IMR-90 (cell line): ENCODE measurements around the gene DHX40. TPM values are rescaled to one million over a fixed set of nuclear protein-coding genes. Genes with fewer than 3 reads are reported as not detected.

Source experiments
- ATAC-seq: fragments of 200-7000 bp; cut with Tn5 transposase; 2 replicates; pipeline ENCODE4 v1.9.1; 2020; ENCODE audit warnings: low read depth, mild to moderate bottlenecking, moderate library complexity
- BruUV-seq: library from RNA; stranded (reverse); fragments of 400-500 nt; replicated peaks from 2 replicates; lab custom pipeline; 2021; lab: Mats Ljungman, UMichigan
- CTCF ChIA-PET: fragments of 300-600 bp; formaldehyde crosslinking; extraction: SDS; loops from one replicate; lab custom pipeline; 2021; ENCODE audit warnings: antibody characterized with exemption; lab: Yijun Ruan, JAX
- POLR2A ChIA-PET: fragments of 300-600 bp; sonication (Branson Sonifier 250); formaldehyde crosslinking; loops from one replicate; lab custom pipeline; 2022; ENCODE audit warnings: antibody characterized with exemption; ENCODE audit not compliant: unreplicated experiment; lab: Charles Lee
- DNase-seq: peaks from one replicate; pipeline ENCODE4 v3.0.0; 2013
- H2AFZ ChIP-seq: replicated peaks from 2 replicates; pipeline ENCODE3; 2013; ENCODE audit warnings: low read length, mild to moderate bottlenecking; ENCODE audit not compliant: poor library complexity
- H2AK5ac ChIP-seq: 2 replicates; pipeline ENCODE4 v1.6.1; 2013; ENCODE audit warnings: low read depth, low read length, inconsistent platforms
- H2AK9ac ChIP-seq: replicated peaks from 2 replicates; pipeline ENCODE3; 2013; ENCODE audit warnings: mild to moderate bottlenecking, low read depth, low read length, moderate library complexity; ENCODE audit not compliant: poor library complexity
- H2BK120ac ChIP-seq: 2 replicates; pipeline ENCODE4 v1.6.1; 2013; ENCODE audit warnings: low read depth, low read length, inconsistent platforms
- H2BK15ac ChIP-seq: 3 replicates; pipeline ENCODE4 v1.6.1; 2013; ENCODE audit warnings: low read depth, low read length, inconsistent platforms
- H2BK20ac ChIP-seq: 2 replicates; pipeline ENCODE4 v1.6.1; 2013; ENCODE audit warnings: low read depth, mild to moderate bottlenecking, inconsistent platforms, low read length, moderate library complexity
- H2BK5ac ChIP-seq: 2 replicates; pipeline ENCODE4 v1.6.1; 2013; ENCODE audit warnings: mild to moderate bottlenecking, low read depth, low read length, inconsistent platforms; ENCODE audit not compliant: poor library complexity, severe bottlenecking
- H3K14ac ChIP-seq: replicated peaks from 2 replicates; pipeline ENCODE4 v1.6.1; 2013; ENCODE audit warnings: low read depth, low read length, inconsistent platforms
- H3K18ac ChIP-seq: 2 replicates; pipeline ENCODE4 v1.6.1; 2013; ENCODE audit warnings: low read depth, low read length, control low read depth
- H3K23ac ChIP-seq: 2 replicates; pipeline ENCODE4 v1.6.1; 2013; ENCODE audit warnings: low read depth, low read length, inconsistent platforms
- H3K27ac ChIP-seq: 2 replicates; pipeline ENCODE4 v1.5.1; 2013; ENCODE audit warnings: mild to moderate bottlenecking, control low read depth, low read length; ENCODE audit not compliant: insufficient read depth
- H3K27me3 ChIP-seq: 2 replicates; pipeline ENCODE4 v1.6.1; 2013; ENCODE audit warnings: low read length; ENCODE audit not compliant: control insufficient read depth, insufficient read depth
- H3K36me3 ChIP-seq: 2 replicates; pipeline ENCODE4 v1.6.1; 2013; ENCODE audit warnings: low read length, mixed read lengths; ENCODE audit not compliant: control insufficient read depth, insufficient read depth
- H3K4ac ChIP-seq: 2 replicates; pipeline ENCODE4 v1.6.1; 2013; ENCODE audit warnings: low read depth, low read length, inconsistent platforms
- H3K4me1 ChIP-seq: 2 replicates; pipeline ENCODE4 v1.6.1; 2013; ENCODE audit warnings: low read length, mixed read lengths; ENCODE audit not compliant: control insufficient read depth, insufficient read depth
- H3K4me2 ChIP-seq: 2 replicates; pipeline ENCODE4 v1.6.1; 2013; ENCODE audit warnings: low read depth, mild to moderate bottlenecking, control low read depth, low read length, moderate library complexity
- H3K4me3 ChIP-seq: 2 replicates; pipeline ENCODE4 v1.5.1; 2013; ENCODE audit warnings: low read depth, mild to moderate bottlenecking, control low read depth, low read length, moderate library complexity; ENCODE audit not compliant: insufficient read depth
- H3K56ac ChIP-seq: 2 replicates; pipeline ENCODE4 v1.6.1; 2013; ENCODE audit warnings: low read length, inconsistent platforms; ENCODE audit not compliant: insufficient read depth; ENCODE audit errors: extremely low read depth
- H3K79me1 ChIP-seq, 2 experiments: 2 replicates each; pipeline ENCODE4 v1.6.1; 2013; ENCODE audit warnings: low read length in 2 of 2, inconsistent platforms in 1 of 2, low read depth in 1 of 2
- H3K9ac ChIP-seq: 2 replicates; pipeline ENCODE4 v1.6.1; 2013; ENCODE audit warnings: low read depth, low read length, control low read depth
- H3K9me1 ChIP-seq: 2 replicates; pipeline ENCODE4 v1.6.1; 2013; ENCODE audit warnings: low read length, inconsistent platforms; ENCODE audit not compliant: insufficient read depth
- H3K9me3 ChIP-seq: 2 replicates; pipeline ENCODE4 v1.6.1; 2013; ENCODE audit warnings: low read length; ENCODE audit not compliant: control insufficient read depth, insufficient read depth
- H4K20me1 ChIP-seq: 2 replicates; pipeline ENCODE4 v1.6.1; 2013; ENCODE audit warnings: low read length, inconsistent platforms; ENCODE audit not compliant: insufficient read depth
- H4K5ac ChIP-seq: 2 replicates; pipeline ENCODE4 v1.6.1; 2013; ENCODE audit warnings: mild to moderate bottlenecking, low read depth, low read length, control low read depth
- H4K8ac ChIP-seq, 2 experiments: 2 replicates each; pipeline ENCODE4 v1.6.1; 2013; ENCODE audit warnings: low read depth in 2 of 2, low read length in 2 of 2, control low read depth in 1 of 2, inconsistent platforms in 1 of 2
- H4K91ac ChIP-seq: 2 replicates; pipeline ENCODE4 v1.6.1; 2013; ENCODE audit warnings: low read depth, low read length, inconsistent platforms; ENCODE audit not compliant: insufficient read depth
- BHLHE40 ChIP-seq: fragments of 150-350 bp; IDR thresholded peaks from 2 replicates; pipeline ENCODE4 v1.6.1; 2016; ENCODE audit warnings: mild to moderate bottlenecking, low read depth, low read length
- CHD1 ChIP-seq: IDR thresholded peaks from 2 replicates; pipeline ENCODE4 v1.6.1; 2012; ENCODE audit warnings: low read depth, low read length, improper control_type of control experiment
- CTCF ChIP-seq: conservative IDR thresholded peaks from 2 replicates; pipeline ENCODE4 v1.5.1; 2012; ENCODE audit warnings: mild to moderate bottlenecking, low read depth, low read length, improper control_type of control experiment
- ELK1 ChIP-seq: fragments of 150-350 bp; IDR thresholded peaks from 2 replicates; pipeline ENCODE4 v1.6.1; 2016; ENCODE audit warnings: low read depth, mild to moderate bottlenecking, low read length, moderate library complexity, borderline replicate concordance
- FOS ChIP-seq: fragments of 150-350 bp; IDR thresholded peaks from 2 replicates; pipeline ENCODE4 v1.6.1; 2016; ENCODE audit warnings: low read depth, low read length
- MAFK ChIP-seq: IDR thresholded peaks from 2 replicates; pipeline ENCODE4 v1.6.1; 2012; ENCODE audit warnings: low read depth, low read length, improper control_type of control experiment
- MAZ ChIP-seq: IDR thresholded peaks from 2 replicates; pipeline ENCODE4 v1.6.1; 2012; ENCODE audit warnings: low read depth, mild to moderate bottlenecking, low read length, improper control_type of control experiment, moderate library complexity, borderline replicate concordance
- MXI1 ChIP-seq: IDR thresholded peaks from 2 replicates; pipeline ENCODE4 v1.6.1; 2012; ENCODE audit warnings: low read depth, mild to moderate bottlenecking, low read length, moderate library complexity, borderline replicate concordance
- NFE2L2 ChIP-seq: fragments of 150-350 bp; IDR thresholded peaks from 2 replicates; pipeline ENCODE4 v1.6.1; 2016; ENCODE audit warnings: low read depth, mild to moderate bottlenecking, low read length
- POLR2A ChIP-seq: IDR thresholded peaks from 2 replicates; pipeline ENCODE4 v1.6.1; 2012; ENCODE audit warnings: mild to moderate bottlenecking, low read depth, low read length
- RAD21 ChIP-seq: IDR thresholded peaks from 2 replicates; pipeline ENCODE4 v1.6.1; 2012; ENCODE audit warnings: low read length, improper control_type of control experiment
- RFX5 ChIP-seq: IDR thresholded peaks from 2 replicates; pipeline ENCODE4 v1.8.0; 2012; ENCODE audit warnings: low read depth, mild to moderate bottlenecking, low read length, moderate library complexity
- SMC3 ChIP-seq: fragments of 150-350 bp; IDR thresholded peaks from 2 replicates; pipeline ENCODE4 v1.6.1; 2016; ENCODE audit warnings: low read depth, mild to moderate bottlenecking, antibody characterized with exemption, low read length, moderate library complexity
- USF2 ChIP-seq: fragments of 150-350 bp; IDR thresholded peaks from 2 replicates; pipeline ENCODE4 v1.6.1; 2017; ENCODE audit warnings: mild to moderate bottlenecking, antibody characterized with exemption, low read length, low read depth
- WGBS, 2 experiments: methylation state at CpG; one replicate each; pipeline versions ENCODE4 v1.1.5 to v1.1.7; 2013; ENCODE audit warnings: missing lambda C conversion rate in 2 of 2; ENCODE audit not compliant: insufficient read length in 1 of 2; ENCODE audit errors: extremely low coverage in 2 of 2; 5-methylcytosine and 5-hydroxymethylcytosine counted together
- dilution Hi-C: fragments of 300-500 bp; cut with HindIII; formaldehyde crosslinking; loops from one replicate; pipeline ENCODE4 v1.14.3; 2018; ENCODE audit warnings: low sequenced_read_pairs; ENCODE audit not compliant: unreplicated experiment
- in situ Hi-C: fragments of 300-500 bp; cut with MboI; formaldehyde crosslinking; loops from 3 replicates; pipeline ENCODE4 v1.14.3; 2019; ENCODE audit warnings: low sequenced_read_pairs, inconsistent platforms, mixed read lengths
- intact Hi-C: fragments of 100-400 bp; cut with micrococcal nuclease; formaldehyde crosslinking; loops from 2 replicates; pipeline ENCODE4 v1.10.0; 2022
- polyA plus RNA-seq, 3 experiments: library from polyadenylated mRNA; depleted of rRNA; stranded (reverse); fragments of >200 nt; gene quantifications; 2 replicates each; pipeline ENCODE4 v1.2.3, GENCODE V29; 2012; ENCODE audit warnings: low replicate concordance in 1 of 3
- total RNA-seq: library from RNA; depleted of rRNA; stranded (reverse); fragments of >200 nt; gene quantifications from 2 replicates; pipeline ENCODE4 v1.2.3, GENCODE V29; 2012

DHX40 gene
- total and polyA plus RNA-seq, 2 of the 4 experiments (the other 2 are of a cell fraction): 17.4 to 44.4 TPM

GRCh38 chr17:59641799-59642484 lies 76.5 kb downstream of the DHX40 start:
- no peak for DNase-seq

More at GRCh38 chr17:59641799-59642484, 76.5 kb downstream of the DHX40 start:
- intact Hi-C loops (no loop called here), in situ Hi-C loops (no loop called here), dilution Hi-C loops (no loop called here)
- WGBS, 2 experiments: no CpG with 5 or more reads among the region's 2 CpGs
- Histone ChIP-seq H3K9ac (no peak overlapping the region), H2BK5ac (no peak overlapping the region), H4K5ac (no peak overlapping the region), H3K14ac (no peak overlapping the region), H2BK20ac (no peak overlapping the region), H3K23ac (peak overlapping the region; percentile 16; the same call in 1 of the 2 replicates), H3K27ac (no peak overlapping the region), H2BK15ac (no peak overlapping the region), H4K20me1 (peaks cover 96% of the 10 kb centered on the region), H2BK120ac (no peak overlapping the region), H3K79me1 (peaks cover 6 to 42% of the 10 kb centered on the region in 2 experiments; a peak in 3 of 4 replicates), H3K9me1 (peaks cover 2% of the 10 kb centered on the region; the same call in 1 of the 2 replicates), H3K4me2 (no peak overlapping the region), H4K8ac (no peak overlapping the region), H2AK9ac (no peak overlapping the region), H3K27me3 (no peaks in the 10 kb centered on the region), H3K36me3 (peaks cover 12% of the 10 kb centered on the region), H3K4me3 (no peak overlapping the region), H2AFZ (no peak overlapping the region), H3K9me3 (no peaks in the 10 kb centered on the region), H4K91ac (no peak overlapping the region), H3K18ac (no peak overlapping the region), H3K4ac (no peak overlapping the region), H3K56ac (no peak overlapping the region), H3K4me1 (peaks cover 2% of the 10 kb centered on the region; the same call in 1 of the 2 replicates), H2AK5ac (no peak overlapping the region)
- TF ChIP-seq USF2 (no peak), MAZ (no peak), FOS (no peak), MAFK (no peak), CHD1 (no peak), MXI1 (no peak), ELK1 (no peak), POLR2A (no peak), SMC3 (no peak), NFE2L2 (no peak), RAD21 (no peak), RFX5 (no peak), BHLHE40 (no peak), CTCF (no peak)
- ChIA-PET CTCF (interaction anchor here (0.6 kb wide), 1 partner anchor 328 kb away, joined by 3 read pairs; no protein-coding TSS in a partner anchor), POLR2A (no interaction called here)
- BruUV-seq: no TSS peak
- ATAC-seq: no peak
